ENCODE results near the gene CNR2. TPM values are rescaled to one million over a fixed set of nuclear protein-coding genes. Genes with fewer than 3 reads are reported as not detected.
"Not testable (repeated sequence)": the region's sequence is repeated elsewhere in the genome, so short reads cannot be mapped to it uniquely, and the experiment has no call there.

Gene CNR2
- total RNA-seq, 4 donors from 2014 or later = not detected

- H3K27ac ChIP-seq = no peak overlapping the region
- H3K4me3 ChIP-seq = no peak overlapping the region
- H3K36me3 ChIP-seq = no peaks in the 10 kb centered on the region
- peaks cover 0 to 12% (median 3%) of the 10 kb centered on the region in 3 donors for H3K4me1 ChIP-seq
- ATAC-seq = no peak
- H3K27me3 ChIP-seq = peaks cover 51% of the 10 kb centered on the region
- TF ChIP-seq EP300 (IDR thresholded peaks at IDR 0.05) = no peak
- H3K9me3 ChIP-seq = no peaks in the 10 kb centered on the region
- WGBS, 2 donors (ENCODE audit: low coverage in 1 of 2) = 83 to 100% methylated on average over 2 to 10 of the region's 10 CpGs
Measured at GRCh38 chr1:23904748-23905357, 8.3 kb downstream of the CNR2 start.

- H3K4me3 ChIP-seq = no peak overlapping the region
- no peaks in the 10 kb centered on the region for H3K36me3 ChIP-seq
- ATAC-seq = no peak
- WGBS, 2 donors (ENCODE audit: low coverage in 1 of 2) = 53 to 72% methylated on average over 4 to 5 of the region's 6 CpGs
- H3K27ac ChIP-seq = no peak overlapping the region
- TF ChIP-seq CTCF (IDR thresholded peaks at IDR 0.05) = no peak
- TF ChIP-seq EP300 (IDR thresholded peaks at IDR 0.05) = no peak
- TF ChIP-seq POLR2A (IDR thresholded peaks at IDR 0.05) = no peak
- TF ChIP-seq POLR2AphosphoS5 (IDR thresholded peaks at IDR 0.05) = no peak
- H3K27me3 ChIP-seq = peaks cover 42% of the 10 kb centered on the region
- H3K9me3 ChIP-seq = no peaks in the 10 kb centered on the region
- peaks cover 0 to 12% (median 3%) of the 10 kb centered on the region in 3 donors for H3K4me1 ChIP-seq
Measured at GRCh38 chr1:23903754-23904153, 9.4 kb downstream of the CNR2 start.

GRCh38 chr1:23902321-23903278 lies 10.6 kb downstream of the CNR2 start:
- Histone ChIP-seq H3K4me3 (peak overlapping the region; percentile 21 to 53), H3K27me3 (peaks cover 33% of the 10 kb centered on the region), H3K4me1 (peaks cover 0 to 12% (median 3%) of the 10 kb centered on the region in 3 donors), H3K9me3 (no peaks in the 10 kb centered on the region), H3K36me3 (no peaks in the 10 kb centered on the region), H3K27ac (no peak overlapping the region)
- TF ChIP-seq POLR2A (IDR thresholded peaks at IDR 0.05) (no peak), CTCF (IDR thresholded peaks at IDR 0.05) (no peak), EP300 (IDR thresholded peaks at IDR 0.05) (no peak), POLR2AphosphoS5 (IDR thresholded peaks at IDR 0.05) (no peak)
- WGBS, 2 donors (ENCODE audit: low coverage in 1 of 2) = 27% methylated on average over 9 to 14 of the region's 92 CpGs
- peak; percentile 25 for ATAC-seq

GRCh38 chr1:23900017-23900416 lies 13.1 kb downstream of the CNR2 start:
- Histone ChIP-seq H3K27me3 (peaks cover 27% of the 10 kb centered on the region), H3K4me1 (peaks cover 0 to 12% (median 3%) of the 10 kb centered on the region in 3 donors)
- not testable (repeated sequence) for H3K27ac ChIP-seq, H3K36me3 ChIP-seq, H3K9me3 ChIP-seq, H3K4me3 ChIP-seq, ATAC-seq
- WGBS, 2 donors (ENCODE audit: low coverage in 1 of 2) = 63% methylated on average over 8 of the region's 8 CpGs; no CpG with 5 or more reads in 1 of the 2 donors

- WGBS, 2 donors (ENCODE audit: low coverage in 1 of 2) = 74 to 96% methylated on average over 3 of the region's 3 CpGs
- Histone ChIP-seq H3K4me1 (peaks cover 0 to 12% (median 3%) of the 10 kb centered on the region in 3 donors), H3K36me3 (no peaks in the 10 kb centered on the region), H3K27ac (no peak overlapping the region), H3K9me3 (no peaks in the 10 kb centered on the region), H3K27me3 (peaks cover 18% of the 10 kb centered on the region), H3K4me3 (no peak overlapping the region)
- TF ChIP-seq POLR2AphosphoS5 (IDR thresholded peaks at IDR 0.05) (no peak), CTCF (IDR thresholded peaks at IDR 0.05) (no peak), POLR2A (IDR thresholded peaks at IDR 0.05) (no peak), EP300 (IDR thresholded peaks at IDR 0.05) (no peak)
- no peak for ATAC-seq
Measured at GRCh38 chr1:23899070-23899469, 14.1 kb downstream of the CNR2 start.

Data from gastroesophageal sphincter (tissue), 4 donors.